Heart left ventricle (tissue), 16 donors: ENCODE data around the gene RUNX2. TPM values are rescaled to one million over a fixed set of nuclear protein-coding genes. Genes with fewer than 3 reads are reported as not detected.

Source experiments
- ATAC-seq, 4 donors: fragments of 200-7000 bp; cut with Tn5 transposase; one replicate each; pipeline ENCODE4 v1.9.1; 2020 to 2022; ENCODE audit warnings: moderate library complexity in 4 of 4, mild to moderate bottlenecking in 3 of 4, moderate number of reproducible peaks in 1 of 4
- DNase-seq, 5 donors: peaks; one replicate each; pipeline ENCODE4 v3.0.0-alpha.2; 2020
- H3K27ac ChIP-seq, 12 donors: fragments of 200-600 bp; sonication (generic) in 4 of 12; one replicate each; pipeline versions ENCODE4 v1.5.0 to v1.8.0; 2016 to 2022; ENCODE audit warnings: mild to moderate bottlenecking in 2 of 12
- H3K27me3 ChIP-seq, 9 donors: fragments of 200-600 bp; sonication (generic) in 2 of 9; one replicate each; pipeline versions ENCODE4 v1.5.1 to v1.8.0; 2016 to 2022; ENCODE audit warnings: mild to moderate bottlenecking in 3 of 9
- H3K36me3 ChIP-seq, 9 donors: fragments of 200-600 bp; sonication (generic) in 2 of 9; one replicate each; pipeline versions ENCODE4 v1.5.0 to v1.8.0; 2018 to 2022; ENCODE audit warnings: mild to moderate bottlenecking in 2 of 9
- H3K4me1 ChIP-seq, 12 donors: fragments of 200-600 bp; sonication (generic) in 4 of 12; one replicate each; pipeline versions ENCODE4 v1.5.0 to v1.8.0; 2016 to 2022; ENCODE audit warnings: mild to moderate bottlenecking in 3 of 12
- H3K4me3 ChIP-seq, 12 donors: fragments of 200-600 bp; sonication (generic) in 4 of 12; one replicate each; pipeline versions ENCODE4 v1.5.0 to v1.8.0; 2017 to 2022; ENCODE audit warnings: mild to moderate bottlenecking in 9 of 12, moderate library complexity in 4 of 12
- H3K9me3 ChIP-seq, 12 donors: fragments of 200-600 bp; sonication (generic) in 4 of 12; one replicate each; pipeline versions ENCODE4 v1.5.0 to v1.8.0; 2016 to 2022; ENCODE audit warnings: mild to moderate bottlenecking in 1 of 12
- POLR2A ChIP-seq, 2 donors: fragments of 450-650 bp; IDR thresholded peaks; one replicate each; pipeline ENCODE4 v1.6.1; 2017; ENCODE audit warnings: antibody characterized with exemption in 2 of 2, mild to moderate bottlenecking in 2 of 2, moderate library complexity in 2 of 2
- WGBS, 4 donors: extraction: QIAGEN DNeasy Blood & Tissue Kit in 2 of 4; methylation state at CpG; one replicate each; pipeline versions ENCODE4 v1.1.5 to v1.1.7; 2013 to 2018; 5-methylcytosine and 5-hydroxymethylcytosine counted together
- intact Hi-C, 10 donors: fragments of 100-400 bp; cut with DNase I; formaldehyde crosslinking; loops; one replicate each; pipeline versions ENCODE4 v1.11.1 to v1.14.2; 2022
- polyA plus RNA-seq, 2 donors: library from polyadenylated mRNA; stranded (reverse); fragments of 200-250 nt; gene quantifications; one replicate each; pipeline ENCODE4 v1.2.3, GENCODE V29; 2013
- total RNA-seq, 9 donors: library from RNA; depleted of rRNA in 2 of 9; stranded (reverse); fragments of >200 nt in 2 of 9; fragmentation: NEBNext Ultra II Directional in 3 of 9; extraction: Animal tissue kit (Norgen Biotek cat#: 25700) in 3 of 9; gene quantifications; one replicate each; pipeline versions ENCODE4 v1.1.0 to v1.2.4, GENCODE V29; 2016 to 2023
- TF ChIP-seq, protein P1 (sequence below), 12 donors: fragments of 200-600 bp; sonication (generic) in 4 of 12; IDR thresholded peaks; one replicate each; pipeline versions ENCODE4 v1.5.0 to v1.8.0; 2018 to 2022; ENCODE audit warnings: antibody characterized with exemption in 12 of 12, mild to moderate bottlenecking in 5 of 12
- donor health status: ischemic (EF 13 %, LVEDD 7.1; RV severe dilation, severe dysfunction).
- donor health status: healthy with polysubstance abuse.
- donor health status: DM: no; HTN: yes; CAD: no.
- donor health status: DM: no; HTN: no; CAD: no.
- donor health status: ischemic (EF 25% LVEDD 6.9; RV normal size, moderate dysfunction).
- donor health status: ischemic (EF 25% LVEDD 5.7; RV mildly dilated, moderate dysfunction).
- donor health status: healthy.
- donor health status: DM: yes; HTN: yes; CAD: no.
- donor health status: ischemic (EF 35%, LVEDD 5.7; RV mildly dilated, moderate dysfunction).
- donor health status: nonischemic (EF 11% LVEDD 7.7; RV severe dilation, severe dysfunction).
- donor health status: DM: yes; HTN: yes; CAD: no.
- donor health status: PGD.
- donor health status: ischemic (EF 29% LVEDD 5.4; RV normal size, mild dysfunction).
- donor health status: nonischemic (EF 23%, LVEDD 6.1; RV moderate dilation, normal function).

The RUNX2 gene
- total and polyA plus RNA-seq, 11 donors, result 0.37 to 3.1 (median 2.0) TPM

DNA sequence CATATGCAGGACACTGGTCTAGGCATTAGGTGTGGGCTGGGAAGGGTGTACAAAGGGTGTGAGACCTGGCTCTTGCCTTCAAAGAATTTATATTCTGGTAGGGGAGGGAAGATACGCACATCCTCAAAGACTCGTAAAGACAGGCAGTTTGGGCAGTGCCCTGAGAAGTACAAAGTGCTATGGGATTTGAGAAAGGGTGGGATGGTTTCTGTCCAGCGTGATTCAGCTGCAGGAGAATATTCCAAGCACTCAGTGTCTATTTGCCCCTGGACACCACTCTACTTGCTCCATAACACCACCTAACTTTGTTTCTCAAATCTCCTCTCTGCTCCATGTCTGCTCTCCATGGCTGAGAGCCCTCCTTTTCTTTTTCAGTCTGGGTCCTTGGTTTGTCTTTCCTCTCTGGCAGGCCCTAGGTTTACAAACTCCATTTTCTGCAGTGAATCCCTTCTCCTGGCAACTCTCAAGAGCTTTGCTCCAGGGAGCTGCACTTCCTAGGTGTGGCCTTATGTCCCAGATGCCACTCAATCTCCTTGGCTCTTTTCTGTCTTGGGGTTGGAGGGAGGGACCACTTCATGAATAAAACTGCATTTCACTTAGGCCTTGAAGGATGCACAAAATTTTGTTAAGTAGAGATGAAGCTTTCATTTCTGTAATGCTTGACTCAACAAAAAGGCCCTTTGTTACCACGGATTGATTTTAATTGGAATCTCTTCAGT, 377.2 kb downstream of the RUNX2 start:
- Histone ChIP-seq H3K36me3 (no peaks in the 10 kb centered on the region), H3K4me1 (peaks cover 0 to 11% (median 0%) of the 10 kb centered on the region in 12 donors), H3K9me3 (no peaks in the 10 kb centered on the region), H3K27me3 (no peaks in the 10 kb centered on the region), H3K27ac (no peak overlapping the region), H3K4me3 (no peak overlapping the region)
- no peak for ATAC-seq
- no peak for TF ChIP-seq POLR2A (IDR thresholded peaks at IDR 0.05)
- TF ChIP-seq, protein P1, sequence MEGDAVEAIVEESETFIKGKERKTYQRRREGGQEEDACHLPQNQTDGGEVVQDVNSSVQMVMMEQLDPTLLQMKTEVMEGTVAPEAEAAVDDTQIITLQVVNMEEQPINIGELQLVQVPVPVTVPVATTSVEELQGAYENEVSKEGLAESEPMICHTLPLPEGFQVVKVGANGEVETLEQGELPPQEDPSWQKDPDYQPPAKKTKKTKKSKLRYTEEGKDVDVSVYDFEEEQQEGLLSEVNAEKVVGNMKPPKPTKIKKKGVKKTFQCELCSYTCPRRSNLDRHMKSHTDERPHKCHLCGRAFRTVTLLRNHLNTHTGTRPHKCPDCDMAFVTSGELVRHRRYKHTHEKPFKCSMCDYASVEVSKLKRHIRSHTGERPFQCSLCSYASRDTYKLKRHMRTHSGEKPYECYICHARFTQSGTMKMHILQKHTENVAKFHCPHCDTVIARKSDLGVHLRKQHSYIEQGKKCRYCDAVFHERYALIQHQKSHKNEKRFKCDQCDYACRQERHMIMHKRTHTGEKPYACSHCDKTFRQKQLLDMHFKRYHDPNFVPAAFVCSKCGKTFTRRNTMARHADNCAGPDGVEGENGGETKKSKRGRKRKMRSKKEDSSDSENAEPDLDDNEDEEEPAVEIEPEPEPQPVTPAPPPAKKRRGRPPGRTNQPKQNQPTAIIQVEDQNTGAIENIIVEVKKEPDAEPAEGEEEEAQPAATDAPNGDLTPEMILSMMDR (IDR thresholded peaks at IDR 0.05), result no peak
- intact Hi-C loops, result no loop called here
- DNase-seq, result no peak
- WGBS, 4 donors, result 85 to 88% (median 88%) methylated on average over 4 of the region's 4 CpGs

DNA sequence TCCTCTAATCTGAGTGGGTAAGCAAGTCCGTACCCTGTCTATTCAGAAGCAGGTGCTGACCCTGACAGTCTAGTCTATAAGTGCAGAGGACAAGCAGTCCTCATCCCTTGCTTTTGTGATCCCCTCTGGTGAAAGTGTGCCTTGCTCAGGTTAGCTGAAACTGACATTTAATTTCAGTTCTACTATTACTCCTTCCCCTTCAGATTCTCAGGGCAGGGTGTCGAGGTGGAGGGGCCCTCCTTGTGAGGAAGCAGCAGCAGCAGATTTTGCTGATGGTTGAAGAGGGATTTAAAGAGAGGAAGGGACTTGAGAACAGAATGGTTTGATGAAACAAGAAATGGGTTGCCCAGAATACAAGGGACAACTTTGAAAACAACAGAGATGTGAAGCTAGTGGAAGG, 378.2 kb downstream of the RUNX2 start:
- H3K27ac ChIP-seq, result no peak overlapping the region
- TF ChIP-seq, protein P1 (IDR thresholded peaks at IDR 0.05), result no peak
- TF ChIP-seq POLR2A (IDR thresholded peaks at IDR 0.05), result no peak
- H3K4me3 ChIP-seq, result no peak overlapping the region
- DNase-seq, result no peak
- H3K27me3 ChIP-seq, result no peaks in the 10 kb centered on the region
- ATAC-seq, result no peak
- H3K36me3 ChIP-seq, result no peaks in the 10 kb centered on the region
- intact Hi-C loops, result no loop called here
- 37 to 56% (median 38%) methylated on average over 2 of the region's 2 CpGs for WGBS, 4 donors
- no peaks in the 10 kb centered on the region for H3K9me3 ChIP-seq
- peaks cover 0 to 16% (median 0%) of the 10 kb centered on the region in 12 donors for H3K4me1 ChIP-seq

DNA sequence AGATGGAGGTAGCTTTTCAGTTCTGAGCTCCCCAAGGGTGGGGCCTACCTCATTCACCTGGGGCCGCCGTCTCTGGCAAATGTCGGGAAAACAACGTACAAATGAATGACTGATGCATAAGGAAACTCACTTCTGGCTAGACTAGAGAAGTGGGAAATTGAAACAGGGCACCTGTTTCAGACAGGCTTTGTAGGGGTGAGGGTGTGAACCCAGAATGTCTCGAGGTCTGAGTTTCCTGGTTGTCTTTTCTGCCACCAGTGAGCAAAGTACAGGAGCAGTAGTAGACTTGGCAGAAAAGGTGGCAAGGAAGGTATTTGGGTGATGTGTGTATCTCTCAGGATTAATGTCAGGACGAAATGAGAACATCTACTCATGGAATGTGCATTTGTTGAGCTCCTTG, 379.0 kb downstream of the RUNX2 start:
- H3K4me3 ChIP-seq, result no peak overlapping the region
- no peaks in the 10 kb centered on the region for H3K36me3 ChIP-seq
- no peak for TF ChIP-seq POLR2A (IDR thresholded peaks at IDR 0.05)
- no peak for ATAC-seq
- 87 to 92% (median 89%) methylated on average over 6 of the region's 6 CpGs for WGBS, 4 donors
- no peaks in the 10 kb centered on the region for H3K27me3 ChIP-seq
- intact Hi-C loops, result no loop called here
- H3K9me3 ChIP-seq, result no peaks in the 10 kb centered on the region
- no peak for DNase-seq
- no peak overlapping the region for H3K27ac ChIP-seq
- H3K4me1 ChIP-seq, result peaks cover 0 to 16% (median 0%) of the 10 kb centered on the region in 12 donors

DNA sequence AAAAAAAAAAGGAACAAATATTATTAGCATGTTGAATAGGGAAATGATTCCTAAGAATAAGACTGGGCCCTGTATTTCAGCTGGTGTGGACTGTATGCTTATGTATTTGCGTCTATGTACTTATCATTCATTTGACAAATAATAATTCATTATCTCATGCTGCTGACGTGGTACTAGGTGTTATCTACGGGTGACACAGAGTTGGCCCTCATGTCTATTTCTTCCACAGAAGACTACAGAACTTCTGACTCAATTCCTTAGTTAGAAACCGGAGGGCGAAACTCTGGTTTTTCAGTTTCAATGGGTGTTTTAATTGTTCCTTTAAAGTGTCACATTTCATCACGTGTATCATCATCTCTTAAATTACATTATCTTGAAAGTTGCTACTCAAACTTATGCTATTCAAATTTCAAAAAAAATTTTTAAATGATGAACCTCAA, 381.7 kb downstream of the RUNX2 start:
- DNase-seq (no peak), ATAC-seq (peak in 2 of 4 donors; percentile 52 to 69)
- Histone ChIP-seq H3K9me3 (no peaks in the 10 kb centered on the region), H3K27me3 (no peaks in the 10 kb centered on the region), H3K27ac (no peak overlapping the region), H3K36me3 (no peaks in the 10 kb centered on the region), H3K4me1 (peaks cover 0 to 22% (median 1%) of the 10 kb centered on the region in 12 donors), H3K4me3 (no peak overlapping the region)
- intact Hi-C loops, result loop anchor here in 8 of 10 donors (5.0 to 10.0 kb wide), 6 partner anchors 285 to 1235 kb away; no protein-coding TSS in a partner anchor
- 64 to 67% (median 66%) methylated on average over 6 of the region's 6 CpGs for WGBS, 4 donors
- TF ChIP-seq, protein P1 (IDR thresholded peaks at IDR 0.05), result no peak
- no peak for TF ChIP-seq POLR2A (IDR thresholded peaks at IDR 0.05)
